Ascending aorta (tissue), 2 donors: ENCODE measurements around the gene MMRN1. TPM values are rescaled to one million over a fixed set of nuclear protein-coding genes. Genes with fewer than 3 reads are reported as not detected.

Experiments used
- DNase-seq, 2 donors: peaks; one replicate each; pipeline ENCODE4 v3.0.0-alpha.2; 2019; ENCODE audit warnings: low spot score in 2 of 2
- H3K27ac ChIP-seq, 2 donors: fragments of 200-600 bp; sonication (generic); one replicate each; pipeline ENCODE4 v1.5.1; 2016 to 2017; ENCODE audit warnings: mild to moderate bottlenecking in 1 of 2
- H3K27me3 ChIP-seq: fragments of 200-600 bp; sonication (generic); one replicate; pipeline ENCODE4 v1.5.1; 2017
- H3K36me3 ChIP-seq, 2 donors: fragments of 200-600 bp; sonication (generic); one replicate each; pipeline ENCODE4 v1.5.1; 2016
- H3K4me1 ChIP-seq, 2 donors: fragments of 200-600 bp; sonication (generic); one replicate each; pipeline ENCODE4 v1.5.1; 2016 to 2017; ENCODE audit warnings: mild to moderate bottlenecking in 1 of 2
- H3K4me3 ChIP-seq, 2 donors: fragments of 200-600 bp; sonication (generic); one replicate each; pipeline ENCODE4 v1.5.1; 2016 to 2017; ENCODE audit warnings: mild to moderate bottlenecking in 1 of 2
- H3K9me3 ChIP-seq, 2 donors: fragments of 200-600 bp; sonication (generic); one replicate each; pipeline ENCODE4 v1.5.1; 2016
- CTCF ChIP-seq, 3 experiments: fragments of 200-600 bp in 2 of 3; fragments of 450-650 bp in 1 of 3; sonication (generic) in 2 of 3; IDR thresholded peaks; one replicate each; pipeline ENCODE4 v1.5.1; 2016 to 2019; ENCODE audit warnings: antibody characterized with exemption in 3 of 3, mild to moderate bottlenecking in 1 of 3, moderate library complexity in 1 of 3
- intact Hi-C: fragments of 100-400 bp; cut with DNase I; formaldehyde crosslinking; loops from one replicate; pipeline ENCODE4 v1.15.1; 2023
- total RNA-seq: library from RNA; depleted of rRNA; stranded (reverse); fragments of >200 nt; gene quantifications from one replicate; pipeline ENCODE4 v1.1.0, GENCODE V29; 2016

The MMRN1 gene
- total RNA-seq, 1 donor from 2014 or later = 109 TPM

GRCh38 chr4:89863533-89863932, 31.1 kb upstream of the MMRN1 start:
- Histone ChIP-seq H3K27ac (no peak overlapping the region), H3K36me3 (no peaks in the 10 kb centered on the region), H3K27me3 (no peaks in the 10 kb centered on the region), H3K4me1 (no peaks in the 10 kb centered on the region), H3K9me3 (peaks cover 0 to 5% of the 10 kb centered on the region in 2 donors), H3K4me3 (no peak overlapping the region)
- no peak for TF ChIP-seq CTCF (IDR thresholded peaks at IDR 0.05)
- no peak for DNase-seq
- intact Hi-C loops = no loop called here

- H3K27ac ChIP-seq = no peak overlapping the region
- intact Hi-C loops = no loop called here
- no peaks in the 10 kb centered on the region for H3K27me3 ChIP-seq
- H3K36me3 ChIP-seq = no peaks in the 10 kb centered on the region
- H3K9me3 ChIP-seq = peaks cover 0 to 5% of the 10 kb centered on the region in 2 donors
- no peak for DNase-seq
- H3K4me1 ChIP-seq = no peaks in the 10 kb centered on the region
- no peak overlapping the region for H3K4me3 ChIP-seq
- no peak for TF ChIP-seq CTCF (IDR thresholded peaks at IDR 0.05)
These were observed 26.4 kb upstream of the MMRN1 start for GRCh38 chr4:89868276-89868675.

- Histone ChIP-seq H3K27ac (no peak overlapping the region), H3K4me3 (no peak overlapping the region), H3K27me3 (no peaks in the 10 kb centered on the region), H3K36me3 (no peaks in the 10 kb centered on the region), H3K4me1 (no peaks in the 10 kb centered on the region), H3K9me3 (peaks cover 0 to 5% of the 10 kb centered on the region in 2 donors)
- intact Hi-C loops = no loop called here
- TF ChIP-seq CTCF (IDR thresholded peaks at IDR 0.05) = peak in 2 of 3 experiments; percentile 17 to 22
- DNase-seq = no peak
These were observed 25.6 kb upstream of the MMRN1 start for GRCh38 chr4:89868999-89869589.

- intact Hi-C loops = no loop called here
These were observed 23.4 kb upstream of the MMRN1 start for GRCh38 chr4:89871211-89871610.

GRCh38 chr4:89876548-89876947, 18.1 kb upstream of the MMRN1 start:
- Histone ChIP-seq H3K4me3 (no peak overlapping the region), H3K9me3 (no peaks in the 10 kb centered on the region), H3K4me1 (no peaks in the 10 kb centered on the region), H3K27me3 (no peaks in the 10 kb centered on the region), H3K36me3 (no peaks in the 10 kb centered on the region), H3K27ac (no peak overlapping the region)
- intact Hi-C loops = no loop called here
- TF ChIP-seq CTCF (IDR thresholded peaks at IDR 0.05) = no peak
- no peak for DNase-seq

More at GRCh38 chr4:89871211-89871610, 23.4 kb upstream of the MMRN1 start:
- no peak for TF ChIP-seq CTCF (IDR thresholded peaks at IDR 0.05)
- Histone ChIP-seq H3K36me3 (no peaks in the 10 kb centered on the region), H3K27me3 (no peaks in the 10 kb centered on the region), H3K4me1 (no peaks in the 10 kb centered on the region), H3K9me3 (peaks cover 0 to 5% of the 10 kb centered on the region in 2 donors), H3K4me3 (no peak overlapping the region), H3K27ac (no peak overlapping the region)
- no peak for DNase-seq

- no peak for DNase-seq
- intact Hi-C loops = no loop called here
- H3K36me3 ChIP-seq = no peaks in the 10 kb centered on the region
- H3K27me3 ChIP-seq = no peaks in the 10 kb centered on the region
- no peak for TF ChIP-seq CTCF (IDR thresholded peaks at IDR 0.05)
- H3K4me1 ChIP-seq = no peaks in the 10 kb centered on the region
- H3K27ac ChIP-seq = no peak overlapping the region
- H3K4me3 ChIP-seq = no peak overlapping the region
- H3K9me3 ChIP-seq = no peaks in the 10 kb centered on the region
These were observed 16.0 kb upstream of the MMRN1 start for GRCh38 chr4:89878611-89879010.
